HG03139 (cell line): ENCODE data around the gene CSH1.
"Not testable (repeated sequence)": the region's sequence is repeated elsewhere in the genome, so short reads cannot be mapped to it uniquely, and the experiment has no call there.

Experiments used
- ATAC-seq: cut with Tn5 transposase; IDR thresholded peaks from one replicate; pipeline ENCODE4 v1.9.1; 2021; ENCODE audit not compliant: unreplicated experiment

Gene CSH1

GRCh38 chr17:63904796-63905195 lies 8.4 kb upstream of the CSH1 start:
- not testable (repeated sequence) for ATAC-seq

DNA sequence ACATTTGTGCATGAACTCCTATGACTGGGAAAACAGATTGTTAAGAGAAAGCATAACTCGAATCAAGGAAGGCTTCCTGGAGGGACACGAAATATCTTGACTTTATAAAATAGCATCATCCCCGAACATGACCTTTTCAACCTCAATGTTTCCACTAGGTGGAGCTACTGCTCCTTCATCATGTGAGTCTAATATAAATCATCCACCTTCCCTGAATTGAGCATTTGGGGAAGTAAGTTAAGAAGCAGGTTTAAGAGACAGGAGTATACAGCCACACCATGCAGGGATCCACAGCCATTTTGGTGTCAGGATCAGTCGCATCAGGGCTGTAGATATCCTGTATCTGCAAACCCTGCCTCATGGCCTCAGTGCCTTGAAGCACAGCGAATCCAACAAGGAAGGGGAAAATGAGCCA lies 7.4 kb upstream of the CSH1 start:
- ATAC-seq: not testable (repeated sequence)

DNA sequence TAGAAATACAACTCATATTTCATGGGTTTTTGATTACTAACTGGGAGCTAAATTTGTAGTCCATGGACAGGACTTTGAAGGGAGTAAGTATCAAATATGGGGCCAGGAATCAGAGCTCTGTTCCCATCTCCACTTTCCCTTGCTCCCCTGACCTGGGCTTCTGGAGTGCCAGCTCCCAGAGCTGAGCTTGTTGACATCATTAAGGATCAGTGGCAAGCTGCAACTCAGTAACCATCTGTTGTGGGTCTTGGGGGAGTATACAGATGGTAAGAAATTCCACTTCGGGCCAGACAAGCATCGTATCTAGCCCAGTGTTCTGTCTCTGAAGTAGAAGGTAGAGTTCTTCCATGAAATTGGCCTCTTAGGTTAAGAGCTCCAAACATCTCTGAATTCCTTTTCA lies 5.6 kb upstream of the CSH1 start:
- ATAC-seq: not testable (repeated sequence)

- ATAC-seq: not testable (repeated sequence)
Observed at GRCh38 chr17:63898899-63899798, 2.8 kb upstream of the CSH1 start.

- not testable (repeated sequence) for ATAC-seq
Observed at GRCh38 chr17:63894821-63895220, 1.6 kb downstream of the CSH1 start.

DNA sequence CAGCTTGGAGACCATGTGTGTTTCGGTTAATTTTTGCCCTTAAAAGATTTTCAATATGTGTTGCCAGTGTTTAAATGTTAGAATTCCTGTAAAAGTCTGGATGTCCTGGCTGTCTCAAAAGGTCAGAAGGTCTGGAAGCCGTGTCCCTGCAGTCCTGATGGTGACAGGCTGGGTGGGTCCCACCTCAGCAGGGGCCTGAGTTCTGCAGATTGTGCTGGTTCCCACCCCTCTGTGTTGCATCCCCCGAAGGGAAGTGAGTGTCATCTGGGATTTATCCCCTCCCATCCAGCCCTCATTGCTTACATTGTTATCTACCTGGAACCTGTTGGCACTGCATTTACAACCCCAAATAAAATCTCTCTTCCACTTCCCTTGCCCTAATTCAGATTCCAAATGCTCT lies 2.4 kb downstream of the CSH1 start:
- not testable (repeated sequence) for ATAC-seq

GRCh38 chr17:63892316-63893037 lies 3.9 kb downstream of the CSH1 start:
- ATAC-seq: not testable (repeated sequence)

- not testable (repeated sequence) for ATAC-seq
Observed at GRCh38 chr17:63889026-63889848, 7.1 kb downstream of the CSH1 start.

- ATAC-seq: not testable (repeated sequence)
Observed at GRCh38 chr17:63885119-63885518, 11.3 kb downstream of the CSH1 start.

- not testable (repeated sequence) for ATAC-seq
Observed at GRCh38 chr17:63882626-63883126, 13.7 kb downstream of the CSH1 start.

DNA sequence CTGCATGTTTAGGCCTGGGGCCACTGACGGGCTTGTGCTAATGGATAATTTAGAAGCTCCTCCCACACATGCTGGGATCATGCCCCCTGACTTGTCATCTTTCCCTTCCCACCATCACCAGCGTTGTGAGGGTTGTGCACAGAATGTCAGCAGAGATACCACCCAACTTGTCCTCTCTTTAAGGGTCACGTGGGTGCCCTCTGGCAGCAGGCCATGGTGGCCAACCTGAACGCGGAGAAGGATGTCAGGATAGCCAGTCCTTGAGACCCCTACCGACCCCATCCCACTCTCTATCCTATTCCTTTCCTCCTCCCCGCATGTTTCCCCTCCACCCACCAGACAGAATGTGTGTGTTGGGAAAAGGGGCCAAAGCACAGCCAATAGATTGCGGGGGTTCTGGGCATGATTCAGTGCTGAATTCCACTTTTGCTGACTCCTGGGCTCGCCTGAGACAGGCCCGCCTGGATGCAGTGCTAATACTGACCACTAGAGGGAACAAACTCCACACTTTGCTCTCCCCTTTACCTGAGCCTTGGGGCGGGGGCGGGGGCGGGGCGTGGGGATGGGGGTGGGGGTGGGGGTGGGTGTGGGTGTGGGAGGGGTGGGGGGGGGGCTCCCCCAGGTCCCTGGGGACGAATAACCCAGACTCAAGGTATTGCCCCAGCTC lies 14.3 kb downstream of the CSH1 start, which contains the start of gene GH2:
GH2 (minus strand) TSS at position 10 of the 667 bp plus-strand sequence. CDS start 143 bp downstream, outside the sequence.
- ATAC-seq: no peak

- ATAC-seq: not testable (repeated sequence)
Observed at GRCh38 chr17:63881337-63881736, 15.0 kb downstream of the CSH1 start.

- ATAC-seq: no peak
Observed at GRCh38 chr17:63880706-63881105, 15.7 kb downstream of the CSH1 start.

GRCh38 chr17:63878413-63878812 lies 18.0 kb downstream of the CSH1 start:
- not testable (repeated sequence) for ATAC-seq

- ATAC-seq: not testable (repeated sequence)
Observed at GRCh38 chr17:63874693-63875092, 21.7 kb downstream of the CSH1 start.

- ATAC-seq: not testable (repeated sequence)
Observed at GRCh38 chr17:63874061-63874626, 22.2 kb downstream of the CSH1 start.

DNA sequence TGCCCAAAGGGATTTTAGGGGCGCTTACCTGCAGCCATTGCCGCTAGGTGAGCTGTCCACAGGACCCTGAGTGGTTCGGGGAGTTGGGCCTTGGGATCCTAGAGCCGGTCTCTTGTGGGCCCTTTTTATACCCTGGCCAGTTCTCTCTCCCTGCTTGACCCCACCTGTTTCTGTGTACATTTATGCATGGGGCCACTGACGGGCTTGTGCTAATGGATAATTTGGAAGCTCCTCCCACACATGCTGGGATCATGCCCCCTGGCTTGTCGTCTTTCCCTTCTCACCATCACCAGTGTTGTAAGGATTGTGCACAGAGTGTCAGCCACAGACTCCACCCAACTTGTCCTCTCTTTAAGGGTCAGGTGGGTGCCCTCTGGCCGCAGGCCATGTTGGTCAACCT lies 22.8 kb downstream of the CSH1 start, which contains the start of gene CSH2:
CSH2 (minus strand) TSS at position 101 of the 400 bp plus-strand sequence; CDS start at position 38, 63 bp downstream.
- ATAC-seq: not testable (repeated sequence)

- not testable (repeated sequence) for ATAC-seq
Observed at GRCh38 chr17:63871646-63872365, 24.6 kb downstream of the CSH1 start.

- ATAC-seq: not testable (repeated sequence)
Observed at GRCh38 chr17:63870292-63870665, 26.1 kb downstream of the CSH1 start.
